CD1c-positive myeloid dendritic cell (primary cell): Measurements from ENCODE around the gene KIF1B.
"Not testable (repeated sequence)": the region's sequence is repeated elsewhere in the genome, so short reads cannot be mapped to it uniquely, and the experiment has no call there.

Experiments used
- DNase-seq: peaks from one replicate; pipeline ENCODE4 v3.0.0-alpha.2; 2016; ENCODE audit errors: extremely low spot score

The KIF1B gene

DNA sequence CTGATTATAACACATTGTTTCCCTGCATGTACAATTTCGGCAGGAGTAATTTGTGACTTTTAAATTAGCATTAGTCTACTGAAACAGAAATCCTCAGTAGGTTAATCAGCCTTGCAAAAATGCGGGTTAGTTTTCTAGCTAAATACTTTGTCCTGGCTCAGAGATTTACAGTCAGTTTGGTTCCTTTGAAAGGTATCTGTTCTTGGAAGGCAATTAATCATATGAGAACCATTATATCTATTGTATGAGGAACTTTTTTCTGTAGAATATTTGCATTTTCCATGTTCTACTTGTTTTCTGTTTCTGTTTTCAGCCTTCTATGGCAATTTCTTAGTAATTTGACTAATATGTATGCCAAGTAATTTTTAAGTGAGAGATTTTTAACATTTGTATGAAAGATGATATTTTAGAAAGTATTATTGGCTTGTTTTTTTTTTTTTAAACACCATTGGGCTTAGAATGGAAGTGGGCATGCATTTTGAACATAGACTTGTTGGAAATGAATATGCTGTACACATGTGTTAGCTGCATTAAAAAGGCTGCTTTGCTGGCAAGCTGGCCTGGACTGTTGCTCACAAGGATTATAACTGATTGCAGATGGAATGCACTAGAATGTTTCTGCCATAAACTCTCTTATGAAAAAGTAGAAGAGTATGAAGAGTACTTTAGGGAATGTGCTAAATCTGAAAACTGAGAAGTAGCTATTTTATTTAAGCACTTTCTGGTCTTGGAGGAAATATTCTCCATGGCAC, 26.2 kb downstream of the KIF1B start:
- no peak for DNase-seq

DNA sequence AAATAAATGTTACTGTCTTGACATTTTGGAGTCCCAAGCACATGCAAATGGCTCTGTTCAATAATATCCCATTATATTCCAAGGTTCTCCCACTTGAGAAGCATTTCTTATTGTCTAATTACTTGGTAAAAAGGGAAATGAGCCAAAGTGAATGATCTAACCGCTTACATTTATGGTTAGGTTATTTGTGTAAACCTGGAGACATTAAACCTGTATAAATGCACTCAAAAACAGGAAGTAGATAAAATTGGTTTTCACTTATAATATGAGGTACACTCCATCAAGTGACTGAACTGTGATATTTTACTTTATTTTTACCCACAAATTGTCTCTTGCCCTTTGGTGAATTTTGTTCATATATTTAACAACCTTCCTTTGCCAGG, 26.8 kb downstream of the KIF1B start:
- no peak for DNase-seq

DNA sequence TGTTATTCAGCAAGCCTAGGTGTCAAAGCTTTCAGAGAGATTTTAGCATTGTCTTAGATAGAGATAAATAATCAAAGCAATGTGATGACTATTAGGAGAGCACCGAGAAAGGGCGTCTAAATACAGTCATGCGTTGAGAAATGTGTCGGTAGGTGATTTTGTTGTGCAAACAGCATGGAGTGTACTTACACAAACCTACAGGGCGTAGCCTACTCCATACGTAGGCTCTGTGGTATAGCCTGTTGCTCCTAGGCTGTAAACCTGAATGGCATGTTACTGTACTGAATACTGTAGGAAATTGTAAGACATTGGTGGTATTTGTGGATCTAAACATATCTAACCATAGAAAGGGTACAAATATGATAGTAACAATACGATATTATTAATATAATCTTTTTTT, 31.8 kb downstream of the KIF1B start:
- DNase-seq: no peak

DNA sequence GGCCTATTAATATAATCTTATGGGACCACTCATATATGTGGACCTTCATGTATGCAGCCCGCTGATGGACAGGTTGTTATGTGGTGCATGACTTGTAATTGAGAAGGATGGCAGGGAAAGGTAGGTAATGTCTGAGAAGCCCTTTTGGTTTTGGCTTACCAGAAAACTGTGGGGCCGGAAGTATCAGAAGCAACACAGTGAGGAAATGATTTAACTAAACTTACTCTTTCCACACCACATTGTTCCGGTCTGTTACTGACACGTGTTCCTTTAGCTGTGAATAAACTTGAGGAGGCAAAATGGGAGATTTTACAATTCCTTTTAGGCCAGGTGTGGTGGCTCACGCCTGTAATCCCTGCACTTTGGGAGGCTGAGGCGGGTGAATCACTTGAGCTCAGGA, 32.4 kb downstream of the KIF1B start:
- DNase-seq: no peak

- DNase-seq: no peak
These were observed 35.3 kb downstream of the KIF1B start for GRCh38 chr1:10245674-10246073.

- no peak for DNase-seq
These were observed 39.6 kb downstream of the KIF1B start for GRCh38 chr1:10249808-10250457.

DNA sequence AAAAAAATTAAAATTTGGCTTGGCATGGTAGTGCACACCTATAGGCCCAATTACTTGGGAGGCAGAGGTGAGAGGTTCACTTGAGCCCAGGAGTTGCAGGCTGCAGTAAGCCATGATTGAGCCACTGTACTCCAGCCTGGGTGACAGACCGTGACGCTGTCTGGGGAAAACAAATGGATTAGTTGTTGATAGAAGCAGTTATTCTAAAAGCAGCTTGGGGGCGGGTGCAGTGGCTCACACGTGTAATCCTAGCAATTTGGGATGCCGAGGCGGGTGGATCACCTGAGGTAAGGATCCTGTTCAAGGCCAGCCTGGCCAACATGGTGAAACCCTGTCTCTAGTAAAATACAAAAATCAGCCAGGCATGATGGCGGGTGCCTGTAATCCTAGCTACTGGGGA, 40.3 kb downstream of the KIF1B start:
- no peak for DNase-seq

DNA sequence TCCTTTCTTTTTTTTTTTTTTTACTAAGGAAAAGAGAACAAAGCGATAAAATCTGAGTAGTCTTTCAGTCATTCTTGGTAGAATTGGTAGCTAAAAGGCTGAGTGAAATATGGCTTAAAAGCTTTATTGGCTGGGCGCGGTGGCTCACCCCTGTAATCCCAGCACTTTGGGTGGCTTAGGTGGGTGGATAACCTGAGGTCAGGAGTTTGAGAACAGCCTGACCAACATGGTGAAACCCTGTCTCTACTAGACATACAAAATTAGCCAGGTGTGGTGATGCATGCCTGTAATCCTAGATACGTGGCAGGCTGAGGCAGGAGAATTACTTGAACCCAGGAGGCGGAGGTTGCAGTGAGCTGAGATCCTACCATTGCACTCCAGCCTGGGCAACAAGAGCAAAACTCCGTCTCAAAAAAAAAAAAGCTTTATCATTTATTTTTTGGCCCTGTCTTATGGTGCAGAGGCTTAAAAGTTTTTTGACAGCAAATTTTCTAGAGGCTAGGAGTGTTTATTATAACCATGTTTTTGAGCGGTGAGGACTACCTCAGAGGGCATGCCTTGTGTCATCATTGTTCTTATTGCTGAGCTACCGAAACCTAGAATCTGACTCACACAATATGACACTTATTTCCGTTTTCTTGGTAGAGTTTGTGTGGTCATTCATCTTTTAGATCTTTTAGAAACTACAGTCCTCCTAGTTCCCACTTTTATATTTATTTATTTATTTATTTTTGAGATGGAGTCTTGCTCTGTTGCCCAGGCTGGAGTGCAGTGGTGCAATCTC, 41.1 kb downstream of the KIF1B start:
- peak; percentile 77 for DNase-seq

DNA sequence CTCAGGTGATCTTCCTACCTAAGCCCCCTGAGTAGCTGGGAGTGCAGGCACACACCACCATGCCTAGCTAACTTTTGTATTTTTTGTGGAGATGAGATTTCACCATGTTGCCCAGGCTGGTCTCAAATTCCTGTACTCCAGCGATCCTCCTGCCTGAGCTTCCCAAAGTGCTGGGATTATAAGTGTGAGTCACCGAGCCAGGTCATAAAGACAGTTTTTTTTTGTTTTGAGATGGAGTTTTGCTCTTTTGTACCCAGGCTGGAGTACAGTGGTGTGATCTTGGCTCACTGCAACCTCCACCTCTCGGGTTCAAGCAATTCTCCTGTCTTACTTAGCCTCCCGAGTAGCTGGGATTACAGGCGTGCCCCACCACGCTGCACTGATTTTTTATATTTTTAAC, 42.1 kb downstream of the KIF1B start:
- DNase-seq: no peak

GRCh38 chr1:10253149-10253548, 42.8 kb downstream of the KIF1B start:
- DNase-seq: no peak

GRCh38 chr1:10253755-10254154, 43.4 kb downstream of the KIF1B start:
- DNase-seq: peak; percentile 68

DNA sequence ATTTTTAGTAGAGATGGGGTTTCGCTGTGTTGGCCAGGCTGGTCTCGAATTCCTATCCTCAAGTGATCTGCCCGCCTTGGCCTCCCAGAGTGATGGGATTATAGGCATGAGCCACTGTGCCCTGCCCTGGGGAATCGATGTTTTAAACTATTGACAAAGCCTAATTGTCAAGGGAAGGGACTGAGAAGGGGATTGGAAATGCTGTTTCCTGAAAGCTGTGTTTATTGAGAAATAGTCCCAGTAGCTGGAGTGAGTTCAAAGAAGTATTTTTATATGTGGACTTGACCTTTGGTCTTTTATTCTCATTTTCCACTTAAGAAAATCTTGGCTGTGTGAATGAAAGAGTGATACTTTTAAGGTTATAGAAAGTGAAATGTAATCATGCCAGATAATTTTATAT, 47.5 kb downstream of the KIF1B start:
- DNase-seq: no peak

GRCh38 chr1:10259547-10259946, 49.2 kb downstream of the KIF1B start:
- not testable (repeated sequence) for DNase-seq

GRCh38 chr1:10263450-10264082, 53.2 kb downstream of the KIF1B start:
- no peak for DNase-seq

- DNase-seq: no peak
These were observed 54.7 kb downstream of the KIF1B start for GRCh38 chr1:10265027-10265426.

GRCh38 chr1:10265900-10266299, 55.5 kb downstream of the KIF1B start:
- no peak for DNase-seq

- DNase-seq: no peak
These were observed 56.9 kb downstream of the KIF1B start for GRCh38 chr1:10267319-10267718.

GRCh38 chr1:10267921-10268320, 57.6 kb downstream of the KIF1B start:
- DNase-seq: no peak

- no peak for DNase-seq
These were observed 60.7 kb downstream of the KIF1B start for GRCh38 chr1:10271090-10271489.

GRCh38 chr1:10271869-10272268, 61.5 kb downstream of the KIF1B start:
- no peak for DNase-seq

- DNase-seq: no peak
These were observed 61.9 kb downstream of the KIF1B start for GRCh38 chr1:10272274-10272673.

DNA sequence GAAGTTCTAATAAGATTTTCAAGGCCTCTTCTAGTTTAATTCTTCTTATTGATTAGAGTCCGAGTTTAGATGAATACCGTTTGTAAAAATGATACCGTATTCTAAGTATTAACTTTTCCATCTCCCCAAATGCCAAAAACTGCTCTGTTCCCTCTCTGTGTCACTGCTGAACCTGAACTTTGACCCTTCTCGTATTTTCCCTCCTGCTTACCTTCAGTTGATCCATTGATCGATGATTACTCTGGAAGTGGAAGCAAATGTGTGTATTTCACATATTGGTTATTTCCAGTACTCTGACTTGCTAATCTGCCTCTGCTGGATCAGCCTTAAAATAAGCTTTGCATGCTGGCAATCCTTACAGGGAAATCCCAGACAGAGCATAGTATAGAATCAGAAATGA, 68.5 kb downstream of the KIF1B start:
- DNase-seq: no peak
